DMS153 (cell line): ENCODE measurements around the gene MRAP2.
"Not testable (repeated sequence)": the region's sequence is repeated elsewhere in the genome, so short reads cannot be mapped to it uniquely, and the experiment has no call there.

Source experiments
- DNase-seq: peaks from one replicate; lab custom pipeline; 2025; lab: John Stamatoyannopoulos, UW

The MRAP2 gene

DNA sequence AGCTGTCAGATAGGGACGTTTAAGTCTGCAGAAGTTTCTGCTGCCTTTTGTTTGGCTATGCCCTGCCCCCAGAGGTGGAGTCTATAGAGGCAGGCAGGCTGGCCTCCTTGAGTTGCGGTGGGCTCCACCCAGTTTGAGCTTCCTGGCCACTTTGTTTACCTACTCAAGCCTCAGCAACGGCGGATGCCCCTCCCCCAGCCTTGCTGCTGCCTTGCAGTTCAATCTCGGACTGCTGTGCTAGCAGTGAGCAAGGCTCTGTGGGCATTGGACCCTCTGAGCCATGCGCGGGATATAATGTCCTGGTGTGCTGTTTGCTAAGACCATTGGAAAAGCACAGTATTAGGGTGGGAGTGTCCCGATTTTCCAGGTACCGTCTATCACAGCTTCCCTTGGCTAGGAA is 99.8 kb downstream of the MRAP2 start:
- not testable (repeated sequence) for DNase-seq

DNA sequence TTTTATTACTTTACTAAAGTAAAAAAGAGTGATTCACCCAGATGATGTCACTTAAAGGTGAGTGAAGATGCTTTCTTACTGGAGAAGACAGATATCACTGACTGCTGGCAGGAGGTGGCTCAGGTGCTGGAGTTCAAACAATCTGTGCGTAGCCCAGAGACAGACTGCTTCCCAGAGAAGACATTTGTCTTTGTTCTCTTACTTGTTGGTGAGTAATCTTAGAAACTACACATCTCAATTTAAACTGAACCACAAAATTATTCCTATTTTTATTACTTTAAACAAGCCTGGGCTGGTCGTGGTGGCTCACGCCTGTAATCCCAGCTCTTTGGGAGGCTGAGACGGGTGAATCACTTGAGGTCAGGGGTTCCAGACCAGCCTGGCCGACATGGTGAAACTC is 101.7 kb downstream of the MRAP2 start:
- no peak for DNase-seq

DNA sequence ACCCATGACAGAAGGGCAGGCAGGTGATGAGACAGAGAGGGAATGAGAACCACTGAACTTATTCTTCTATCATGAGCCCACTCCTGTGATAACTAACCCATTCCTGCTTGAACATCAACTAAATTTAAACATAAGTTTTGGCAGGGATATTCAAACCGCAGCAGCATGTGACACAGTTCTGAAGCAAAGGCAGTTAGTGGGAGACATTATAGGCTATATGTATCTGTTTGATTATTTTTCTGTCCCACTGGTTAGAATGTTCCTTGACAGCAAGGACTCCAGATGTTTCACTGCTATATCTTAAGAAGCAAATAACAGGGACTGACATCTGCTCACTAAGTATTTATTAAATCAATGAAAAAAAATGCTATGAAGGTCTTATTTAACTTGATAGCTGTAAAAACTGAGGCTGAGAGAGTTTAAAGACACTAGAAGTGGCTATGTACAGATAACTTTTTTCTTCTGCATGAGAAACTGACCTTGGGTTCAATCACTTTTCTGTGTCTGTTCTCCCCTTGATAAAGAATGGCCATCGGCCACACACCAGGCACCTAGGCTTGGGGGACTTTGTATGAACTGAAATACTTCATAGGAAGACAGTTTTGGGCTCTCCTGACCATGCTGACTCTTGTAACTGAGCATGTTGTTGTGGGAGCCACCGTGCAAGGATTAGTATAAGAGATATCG is 102.9 kb downstream of the MRAP2 start:
- no peak for DNase-seq

DNA sequence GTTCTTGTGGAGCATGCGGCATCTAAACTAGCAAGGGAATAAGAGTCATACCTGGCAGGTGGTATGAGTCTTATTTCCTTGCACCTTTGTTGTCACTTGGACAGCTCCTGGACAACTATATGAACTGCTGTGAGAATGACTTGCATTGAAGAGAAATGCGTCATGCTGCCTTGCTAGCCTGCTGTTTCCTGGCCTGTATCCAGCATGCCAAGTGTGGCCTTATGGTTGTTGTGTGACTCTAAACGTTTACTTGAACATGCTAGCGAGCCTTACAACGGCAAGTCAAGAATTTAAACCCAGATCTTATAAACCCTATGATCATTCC is 103.4 kb downstream of the MRAP2 start:
- DNase-seq: no peak

DNA sequence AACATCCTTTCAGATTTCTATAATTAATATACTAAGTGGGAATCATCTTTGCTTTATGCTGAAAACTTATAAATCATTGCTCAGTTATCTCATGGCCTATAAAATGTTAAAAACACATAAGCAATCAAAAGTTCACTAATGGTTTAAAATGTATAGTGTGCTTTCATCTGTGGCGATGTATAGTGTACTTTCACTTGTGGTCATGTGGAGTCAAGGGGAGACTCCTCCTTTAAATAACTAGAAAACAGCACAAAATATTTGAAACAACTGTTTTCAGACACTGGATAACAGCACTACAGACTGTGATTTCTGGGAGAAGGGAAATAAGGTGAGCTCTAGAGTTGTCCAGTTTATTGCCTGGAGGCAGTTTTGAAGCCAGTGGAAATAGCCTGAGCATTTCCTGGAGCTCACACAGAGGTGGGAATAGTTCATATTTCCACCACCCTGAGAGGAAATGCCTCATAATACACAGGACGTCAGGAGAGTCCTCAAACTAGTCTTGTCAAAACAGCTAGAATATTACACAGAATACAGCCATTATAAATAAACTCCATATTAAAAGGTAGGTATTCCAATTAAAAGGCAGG is 104.5 kb downstream of the MRAP2 start:
- no peak for DNase-seq

DNA sequence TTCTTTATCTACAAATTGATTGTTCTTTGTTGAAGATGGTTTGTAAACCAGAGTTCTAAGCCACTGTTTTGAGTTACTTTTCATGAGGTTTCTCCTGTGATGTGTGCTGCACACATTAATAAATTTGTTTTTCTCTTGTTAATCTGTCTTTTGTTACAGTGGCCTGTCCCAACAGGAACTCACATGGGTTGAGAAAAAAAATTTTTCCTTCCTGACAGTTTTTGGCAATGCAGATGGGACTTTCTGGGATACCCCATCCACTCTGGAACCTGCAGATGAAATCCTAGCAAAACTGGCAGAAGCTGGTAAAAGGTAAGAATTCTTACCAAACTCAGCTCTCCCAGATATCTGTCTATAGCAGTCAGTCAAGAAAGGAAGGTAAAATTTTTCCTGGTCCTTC is 105.7 kb downstream of the MRAP2 start:
- no peak for DNase-seq
